NCI-H345 (cell line): ENCODE results near the gene GNS.
"Not testable (repeated sequence)": the region's sequence is repeated elsewhere in the genome, so short reads cannot be mapped to it uniquely, and the experiment has no call there.

Experiments used
- DNase-seq: peaks from one replicate; lab custom pipeline; 2025; lab: John Stamatoyannopoulos, UW

The GNS gene

GRCh38 chr12:64779354-64779974, 20.3 kb upstream of the GNS start:
- DNase-seq, result no peak

- DNase-seq, result not testable (repeated sequence)
Measured at GRCh38 chr12:64775147-64775736, 16.0 kb upstream of the GNS start.

- DNase-seq, result no peak
Measured at GRCh38 chr12:64773386-64773785, 14.2 kb upstream of the GNS start.

- DNase-seq, result no peak
Measured at GRCh38 chr12:64767495-64767894, 8.3 kb upstream of the GNS start.

- no peak for DNase-seq
Measured at GRCh38 chr12:64760808-64761573, 1.8 kb upstream of the GNS start.

GRCh38 chr12:64757771-64758170, 1.4 kb downstream of the GNS start:
- no peak for DNase-seq

- no peak for DNase-seq
Measured at GRCh38 chr12:64756376-64756775, 2.8 kb downstream of the GNS start.

GRCh38 chr12:64753427-64753826, 5.8 kb downstream of the GNS start:
- no peak for DNase-seq

GRCh38 chr12:64752833-64753238, 6.4 kb downstream of the GNS start:
- DNase-seq, result no peak

GRCh38 chr12:64752032-64752431, 7.2 kb downstream of the GNS start:
- no peak for DNase-seq

- no peak for DNase-seq
Measured at GRCh38 chr12:64749461-64750200, 9.6 kb downstream of the GNS start.

GRCh38 chr12:64747695-64748094, 11.5 kb downstream of the GNS start:
- DNase-seq, result no peak

- no peak for DNase-seq
Measured at GRCh38 chr12:64746663-64747062, 12.5 kb downstream of the GNS start.

GRCh38 chr12:64745980-64746379, 13.2 kb downstream of the GNS start:
- DNase-seq, result peak; percentile 60

- DNase-seq, result no peak
Measured at GRCh38 chr12:64745259-64745807, 13.9 kb downstream of the GNS start.

GRCh38 chr12:64744422-64745258, 14.6 kb downstream of the GNS start:
- DNase-seq, result no peak

GRCh38 chr12:64743206-64743605, 16.0 kb downstream of the GNS start:
- no peak for DNase-seq

GRCh38 chr12:64742416-64742815, 16.8 kb downstream of the GNS start:
- DNase-seq, result no peak

- DNase-seq, result no peak
Measured at GRCh38 chr12:64740646-64741045, 18.6 kb downstream of the GNS start.

GRCh38 chr12:64739778-64740177, 19.4 kb downstream of the GNS start:
- DNase-seq, result no peak

GRCh38 chr12:64737539-64737938, 21.7 kb downstream of the GNS start:
- DNase-seq, result peak; percentile 3
